HG02678 (cell line): Measurements from ENCODE around the gene MLN.

Experiments used
- ATAC-seq: cut with Tn5 transposase; IDR thresholded peaks from one replicate; pipeline ENCODE4 v1.9.1; 2021; ENCODE audit warnings: mild to moderate bottlenecking, moderate library complexity; ENCODE audit not compliant: unreplicated experiment

The MLN gene

GRCh38 chr6:33772902-33773472, 30.8 kb downstream of the MLN start:
- no peak for ATAC-seq

GRCh38 chr6:33772082-33772830, 31.5 kb downstream of the MLN start:
- no peak for ATAC-seq

GRCh38 chr6:33771146-33772081, 32.4 kb downstream of the MLN start:
- ATAC-seq, result peak; percentile 43

- no peak for ATAC-seq
These were observed 33.0 kb downstream of the MLN start for GRCh38 chr6:33770833-33771145.

GRCh38 chr6:33770124-33770832, 33.5 kb downstream of the MLN start:
- ATAC-seq, result no peak

GRCh38 chr6:33769248-33769821, 34.5 kb downstream of the MLN start:
- ATAC-seq, result no peak

- ATAC-seq, result no peak
These were observed 35.1 kb downstream of the MLN start for GRCh38 chr6:33768644-33769120.

- ATAC-seq, result no peak
These were observed 36.6 kb downstream of the MLN start for GRCh38 chr6:33766921-33767907.

GRCh38 chr6:33765368-33765767, 38.4 kb downstream of the MLN start:
- ATAC-seq, result no peak

GRCh38 chr6:33764036-33764435, 39.8 kb downstream of the MLN start:
- no peak for ATAC-seq

- ATAC-seq, result no peak
These were observed 40.3 kb downstream of the MLN start for GRCh38 chr6:33763483-33763882.

- no peak for ATAC-seq
These were observed 41.1 kb downstream of the MLN start for GRCh38 chr6:33762713-33763112.

- no peak for ATAC-seq
These were observed 41.7 kb downstream of the MLN start for GRCh38 chr6:33761922-33762629.

GRCh38 chr6:33761581-33761921, 42.3 kb downstream of the MLN start:
- ATAC-seq, result no peak

- no peak for ATAC-seq
These were observed 43.7 kb downstream of the MLN start for GRCh38 chr6:33759887-33760629.

- no peak for ATAC-seq
These were observed 45.0 kb downstream of the MLN start for GRCh38 chr6:33758815-33759216.

- ATAC-seq, result no peak
These were observed 45.9 kb downstream of the MLN start for GRCh38 chr6:33757906-33758305.

- no peak for ATAC-seq
These were observed 46.7 kb downstream of the MLN start for GRCh38 chr6:33757113-33757512.
